ENCODE results near the gene OSBPL1A. TPM values are rescaled to one million over a fixed set of nuclear protein-coding genes. Genes with fewer than 3 reads are reported as not detected.

OSBPL1A gene
- total and polyA plus RNA-seq, 2 donors from 2014 or later, result 27.0 to 40.3 TPM

GRCh38 chr18:24138789-24139616 is 258.6 kb downstream of the OSBPL1A start, which contains the start of gene CABYR:
Gene CABYR (plus strand): TSS chr18:24139062. CDS start chr18:24143115, 4,053 bp downstream.
- no peak for FAIRE-seq
- intact Hi-C loops (cut with DNase I), result no loop called here
- TF ChIP-seq CTCF (IDR thresholded peaks at IDR 0.05; ENCODE audit: borderline replicate concordance, extremely low read depth, insufficient read depth), result no peak
- peaks cover 0 to 3% (median 2%) of the 10 kb centered on the region in 3 donors for H3K4me1 ChIP-seq (ENCODE audit: control insufficient read depth in 2 of 3, insufficient read depth in 2 of 3, low read depth in 1 of 3, low read length in 3 of 3)
- H3K27me3 ChIP-seq (ENCODE audit: control insufficient read depth, insufficient read depth, low read length), result no peaks in the 10 kb centered on the region
- no peaks in the 10 kb centered on the region for H3K9me3 ChIP-seq (ENCODE audit: control insufficient read depth in 2 of 3, insufficient read depth in 1 of 3, low read length in 3 of 3)
- DNase-seq, result peak; percentile 86 to 93 (median 86)
- H3K9ac ChIP-seq (ENCODE audit: low read length in 3 of 3), result peak within 1 kb of the TSS; percentile 26 to 85 (median 35)
- H3K27ac ChIP-seq (ENCODE audit: low read depth in 2 of 2, low read length in 2 of 2), result no peak within 1 kb of the TSS
- H3K4me3 ChIP-seq (ENCODE audit: low read length in 3 of 3), result peak within 1 kb of the TSS; percentile 80
- no peaks in the 10 kb centered on the region for H3K36me3 ChIP-seq (ENCODE audit: control insufficient read depth in 2 of 3, insufficient read depth in 3 of 3, low read length in 3 of 3)

DNA sequence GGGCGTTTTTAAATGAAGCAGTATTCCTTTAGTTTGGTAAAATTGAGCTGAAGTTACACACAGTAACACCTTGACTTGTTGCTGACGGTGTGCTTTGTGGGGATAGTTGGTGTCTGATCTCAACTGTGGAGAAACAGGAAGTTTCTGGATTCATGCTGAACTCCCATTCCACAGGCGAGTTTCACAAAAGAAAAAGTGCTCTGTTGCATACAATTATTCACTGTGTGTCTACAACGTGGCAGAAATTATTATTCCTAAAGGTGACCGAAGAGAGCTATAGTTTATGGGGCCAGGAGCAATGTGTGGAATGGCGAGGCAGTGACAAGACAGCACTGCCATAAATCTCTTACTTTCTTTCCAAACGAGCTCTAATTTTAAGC is 259.2 kb downstream of the OSBPL1A start:
- no peak for DNase-seq
- H3K27me3 ChIP-seq (ENCODE audit: control insufficient read depth, insufficient read depth, low read length), result no peaks in the 10 kb centered on the region
- peaks cover 0 to 3% (median 2%) of the 10 kb centered on the region in 3 donors for H3K4me1 ChIP-seq (ENCODE audit: control insufficient read depth in 2 of 3, insufficient read depth in 2 of 3, low read depth in 1 of 3, low read length in 3 of 3)
- no peak overlapping the region for H3K27ac ChIP-seq (ENCODE audit: low read depth in 2 of 2, low read length in 2 of 2)
- no peaks in the 10 kb centered on the region for H3K9me3 ChIP-seq (ENCODE audit: control insufficient read depth in 2 of 3, insufficient read depth in 1 of 3, low read length in 3 of 3)
- H3K9ac ChIP-seq (ENCODE audit: low read length in 3 of 3), result peak overlapping the region; percentile 26 to 85 (median 35)
- intact Hi-C loops (cut with DNase I), result no loop called here
- H3K36me3 ChIP-seq (ENCODE audit: control insufficient read depth in 2 of 3, insufficient read depth in 3 of 3, low read length in 3 of 3), result no peaks in the 10 kb centered on the region
- FAIRE-seq, result no peak
- H3K4me3 ChIP-seq (ENCODE audit: low read length in 3 of 3), result peak overlapping the region; percentile 80
- no peak for TF ChIP-seq CTCF (IDR thresholded peaks at IDR 0.05; ENCODE audit: borderline replicate concordance, extremely low read depth, insufficient read depth)

DNA sequence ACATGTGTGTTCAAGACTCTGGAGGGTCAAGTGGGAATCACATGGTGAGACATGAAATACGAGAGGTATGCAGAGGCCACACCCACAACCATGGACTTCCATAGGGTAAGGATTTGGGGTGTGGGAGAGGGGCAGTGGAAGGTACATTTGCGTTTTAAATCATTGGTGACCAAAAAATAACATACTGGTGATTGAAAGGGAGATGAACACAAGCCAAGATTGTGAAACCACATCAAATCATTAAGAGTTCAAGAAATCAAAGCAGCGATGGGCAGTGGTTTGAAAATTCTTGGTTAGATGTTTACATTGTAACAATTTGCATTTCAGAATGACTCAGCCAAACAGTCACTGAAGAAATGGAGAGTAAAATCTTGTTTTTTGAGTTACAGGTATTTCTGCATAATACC is 260.7 kb downstream of the OSBPL1A start:
- Histone ChIP-seq H3K36me3 (ENCODE audit: control insufficient read depth in 2 of 3, insufficient read depth in 3 of 3, low read length in 3 of 3) (no peaks in the 10 kb centered on the region), H3K4me3 (ENCODE audit: low read length in 3 of 3) (no peak overlapping the region), H3K27me3 (ENCODE audit: control insufficient read depth, insufficient read depth, low read length) (no peaks in the 10 kb centered on the region), H3K4me1 (ENCODE audit: control insufficient read depth in 2 of 3, insufficient read depth in 2 of 3, low read depth in 1 of 3, low read length in 3 of 3) (peaks cover 0 to 3% (median 2%) of the 10 kb centered on the region in 3 donors), H3K9ac (ENCODE audit: low read length in 3 of 3) (no peak overlapping the region), H3K27ac (ENCODE audit: low read depth in 2 of 2, low read length in 2 of 2) (no peak overlapping the region), H3K9me3 (ENCODE audit: control insufficient read depth in 2 of 3, insufficient read depth in 1 of 3, low read length in 3 of 3) (no peaks in the 10 kb centered on the region)
- FAIRE-seq (no peak), DNase-seq (no peak)
- intact Hi-C loops (cut with DNase I), result no loop called here
- TF ChIP-seq CTCF (IDR thresholded peaks at IDR 0.05; ENCODE audit: borderline replicate concordance, extremely low read depth, insufficient read depth), result no peak

All from kidney (tissue), 14 donors.